NT2/D1 (cell line): ENCODE data around the gene C9orf152.

Experiments used
- YY1 ChIP-seq: IDR thresholded peaks from 2 replicates; pipeline ENCODE4 v1.6.1; 2011; ENCODE audit not compliant: insufficient read length, insufficient read depth
- ZNF274 ChIP-seq: IDR thresholded peaks from 2 replicates; pipeline ENCODE4 v1.6.1; 2011; ENCODE audit warnings: mild to moderate bottlenecking, low read depth, low read length

DNA sequence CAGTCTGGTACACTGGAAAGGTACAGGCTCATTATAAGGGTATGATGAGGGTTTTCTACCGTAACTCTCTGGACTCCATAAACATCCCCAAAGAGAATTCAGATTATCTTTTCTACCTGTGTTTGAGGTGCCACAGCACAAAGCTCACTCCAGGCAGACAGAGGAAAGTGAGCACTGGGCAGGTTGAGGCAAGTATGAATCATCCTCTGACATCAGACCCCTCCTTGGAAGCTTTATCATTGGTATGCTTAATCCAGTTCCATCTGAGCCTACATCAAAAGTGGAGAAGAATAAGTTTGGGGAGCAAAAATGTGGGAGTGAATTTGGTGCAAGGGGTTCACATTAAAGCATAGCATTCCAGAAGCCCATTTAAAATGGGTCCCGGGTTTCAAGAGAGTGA, 21.7 kb downstream of the C9orf152 start:
- no peak for TF ChIP-seq YY1
- TF ChIP-seq ZNF274: no peak
